WERI-Rb-1 (cell line): ENCODE measurements around the gene DPY30.
"Not testable (repeated sequence)": the region's sequence is repeated elsewhere in the genome, so short reads cannot be mapped to it uniquely, and the experiment has no call there.

Source experiments
- DNase-seq: peaks from one replicate; pipeline ENCODE4 v3.0.0-alpha.2; 2020
- H3K27ac ChIP-seq: fragments of 250-450 bp; sonication (Bioruptor Pico); 2 replicates; pipeline ENCODE4 v1.5.1; 2020; ENCODE audit warnings: mild to moderate bottlenecking, moderate library complexity
- H3K27me3 ChIP-seq: fragments of 250-450 bp; sonication (Bioruptor Pico); 2 replicates; pipeline ENCODE4 v1.5.1; 2021; ENCODE audit warnings: mild to moderate bottlenecking, low read depth, moderate library complexity; ENCODE audit not compliant: insufficient read depth, severe bottlenecking
- H3K36me3 ChIP-seq: fragments of 250-450 bp; sonication (Bioruptor Pico); 2 replicates; pipeline ENCODE4 v1.5.1; 2020; ENCODE audit warnings: mild to moderate bottlenecking, moderate library complexity
- H3K4me3 ChIP-seq: 2 replicates; pipeline ENCODE4 v1.5.1; 2011; ENCODE audit warnings: low read depth, mild to moderate bottlenecking, control low read depth, low read length
- H3K9me3 ChIP-seq: fragments of 250-450 bp; sonication (Bioruptor Pico); 2 replicates; pipeline ENCODE4 v1.5.1; 2021; ENCODE audit warnings: mild to moderate bottlenecking, moderate library complexity; ENCODE audit not compliant: severe bottlenecking
- TF ChIP-seq, protein P1 (sequence below): IDR thresholded peaks from 2 replicates; pipeline ENCODE4 v1.5.1; 2011; ENCODE audit warnings: low read depth, mild to moderate bottlenecking, control low read depth, inconsistent platforms, low read length

DPY30 gene

DNA sequence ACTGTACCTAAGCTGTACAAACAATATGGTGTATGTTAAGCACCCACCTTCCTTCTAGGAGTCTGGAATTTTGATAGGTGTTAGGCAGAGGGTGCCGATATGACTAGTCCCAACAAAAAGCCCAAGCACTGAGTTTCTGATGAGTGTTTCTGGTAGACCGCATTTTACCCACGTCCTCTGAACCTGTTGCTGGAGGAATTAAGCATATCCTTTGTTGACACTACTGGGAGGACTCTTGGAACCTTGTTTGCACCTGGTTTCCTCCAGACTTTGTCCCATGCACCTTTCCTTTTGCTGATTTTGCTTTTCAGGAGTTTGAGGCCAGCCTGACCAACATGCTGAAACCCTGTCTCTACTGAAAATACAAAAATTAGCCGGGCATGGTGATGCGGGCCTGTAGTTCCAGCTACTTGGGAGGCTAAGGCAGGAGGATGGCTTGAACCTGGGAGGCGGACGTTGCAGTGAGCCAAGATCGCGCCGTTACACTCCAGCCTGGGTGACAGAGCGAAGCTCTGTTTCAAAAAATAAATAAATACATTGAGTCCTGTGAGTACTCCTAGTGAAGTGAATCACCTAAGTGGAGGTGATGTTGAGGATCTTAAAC is 12.3 kb upstream of the DPY30 start:
- H3K36me3 ChIP-seq: no peaks in the 10 kb centered on the region
- no peaks in the 10 kb centered on the region for H3K9me3 ChIP-seq
- no peak overlapping the region for H3K27ac ChIP-seq
- H3K4me3 ChIP-seq: no peak overlapping the region
- TF ChIP-seq, protein P1, sequence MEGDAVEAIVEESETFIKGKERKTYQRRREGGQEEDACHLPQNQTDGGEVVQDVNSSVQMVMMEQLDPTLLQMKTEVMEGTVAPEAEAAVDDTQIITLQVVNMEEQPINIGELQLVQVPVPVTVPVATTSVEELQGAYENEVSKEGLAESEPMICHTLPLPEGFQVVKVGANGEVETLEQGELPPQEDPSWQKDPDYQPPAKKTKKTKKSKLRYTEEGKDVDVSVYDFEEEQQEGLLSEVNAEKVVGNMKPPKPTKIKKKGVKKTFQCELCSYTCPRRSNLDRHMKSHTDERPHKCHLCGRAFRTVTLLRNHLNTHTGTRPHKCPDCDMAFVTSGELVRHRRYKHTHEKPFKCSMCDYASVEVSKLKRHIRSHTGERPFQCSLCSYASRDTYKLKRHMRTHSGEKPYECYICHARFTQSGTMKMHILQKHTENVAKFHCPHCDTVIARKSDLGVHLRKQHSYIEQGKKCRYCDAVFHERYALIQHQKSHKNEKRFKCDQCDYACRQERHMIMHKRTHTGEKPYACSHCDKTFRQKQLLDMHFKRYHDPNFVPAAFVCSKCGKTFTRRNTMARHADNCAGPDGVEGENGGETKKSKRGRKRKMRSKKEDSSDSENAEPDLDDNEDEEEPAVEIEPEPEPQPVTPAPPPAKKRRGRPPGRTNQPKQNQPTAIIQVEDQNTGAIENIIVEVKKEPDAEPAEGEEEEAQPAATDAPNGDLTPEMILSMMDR: no peak
- DNase-seq: no peak
- H3K27me3 ChIP-seq: no peaks in the 10 kb centered on the region

DNA sequence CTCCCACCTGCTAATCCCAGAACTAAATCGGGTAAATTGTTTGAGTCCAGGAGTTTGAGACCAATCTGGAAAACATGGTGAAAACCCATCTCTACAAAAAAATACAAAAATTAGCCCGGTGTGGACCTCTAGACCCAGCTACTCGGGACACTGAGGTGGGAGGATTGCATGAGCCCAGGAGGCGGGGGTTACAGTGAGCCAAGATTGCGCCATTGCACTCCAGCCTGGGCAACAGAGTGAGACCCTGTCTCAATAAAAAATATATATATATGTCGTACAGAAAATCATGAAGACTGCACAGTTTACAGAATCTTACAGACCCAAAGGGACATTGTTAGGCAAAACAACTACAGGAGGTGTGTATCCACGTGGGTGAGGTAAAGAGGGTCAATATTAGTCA is 4.0 kb upstream of the DPY30 start:
- Histone ChIP-seq H3K4me3 (no peak overlapping the region), H3K27ac (no peak overlapping the region), H3K27me3 (no peaks in the 10 kb centered on the region), H3K9me3 (no peaks in the 10 kb centered on the region), H3K36me3 (no peaks in the 10 kb centered on the region)
- TF ChIP-seq, protein P1: no peak
- DNase-seq: no peak

DNA sequence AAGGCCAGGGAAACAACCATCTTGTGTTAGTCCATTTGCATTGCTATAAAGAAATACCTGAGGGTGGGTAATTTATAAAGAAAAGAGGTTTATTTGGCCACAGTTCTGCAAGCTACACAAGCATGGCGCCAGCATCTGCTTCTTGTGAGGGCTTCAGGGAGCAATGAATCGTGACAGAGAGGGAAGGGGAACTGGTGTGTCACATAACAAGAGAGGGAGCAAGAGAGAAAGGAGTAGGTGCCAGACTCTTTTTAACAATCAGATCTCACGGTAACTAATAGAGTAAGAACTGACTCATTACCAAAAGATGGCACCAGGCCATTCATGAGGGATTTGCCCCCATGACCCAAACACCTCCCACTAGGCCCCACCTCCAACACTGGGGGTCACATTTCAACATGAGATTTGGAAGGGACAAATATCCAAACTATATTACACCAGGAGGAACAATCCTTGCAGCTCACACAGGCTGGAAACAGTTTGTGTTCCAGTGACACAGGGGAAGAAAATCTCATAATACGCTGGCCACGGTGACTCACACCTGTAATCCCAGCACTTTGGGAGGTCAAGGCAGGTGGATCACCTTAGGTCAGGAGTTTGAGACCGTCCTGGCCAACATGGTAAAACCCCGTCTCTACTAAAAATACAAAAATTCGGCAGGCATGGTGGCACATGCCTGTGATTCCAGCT is 5.3 kb downstream of the DPY30 start:
- H3K9me3 ChIP-seq, H3K27me3 ChIP-seq, H3K27ac ChIP-seq, H3K4me3 ChIP-seq, DNase-seq: not testable (repeated sequence)
- H3K36me3 ChIP-seq: peaks cover 61% of the 10 kb centered on the region

DNA sequence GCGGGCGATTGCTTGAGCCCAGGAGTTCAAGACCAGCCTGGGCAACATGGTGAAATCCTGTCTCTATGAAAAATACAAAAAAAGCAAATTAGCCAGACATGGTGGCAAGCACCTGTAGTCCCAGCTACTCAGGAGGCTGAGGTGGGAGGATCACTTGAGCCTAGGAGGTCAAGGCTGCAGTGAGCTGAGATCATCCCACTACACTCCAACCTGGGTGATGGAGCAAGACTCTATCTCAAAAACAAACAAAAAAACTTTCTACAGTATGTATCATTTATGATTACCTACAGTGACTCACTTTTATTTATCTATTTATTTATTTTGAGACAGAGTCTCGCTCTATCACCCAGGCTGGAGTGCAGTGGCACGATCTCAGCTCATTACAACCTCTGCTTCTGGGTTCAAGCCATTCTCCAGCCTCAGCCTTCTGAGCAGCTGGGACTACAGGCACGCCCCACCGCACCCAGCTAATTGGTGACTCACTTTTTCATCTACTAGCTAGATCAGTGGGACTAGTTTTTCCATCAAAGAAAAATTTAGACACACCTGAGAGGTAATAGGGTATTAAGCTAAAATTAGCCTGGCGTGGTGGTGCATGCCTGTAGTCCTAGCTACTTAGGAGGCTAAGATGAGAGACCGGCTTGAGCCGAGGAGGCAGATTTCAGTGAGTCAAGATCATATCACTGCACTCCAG is 20.7 kb downstream of the DPY30 start:
- not testable (repeated sequence) for H3K4me3 ChIP-seq, DNase-seq, H3K9me3 ChIP-seq, H3K27me3 ChIP-seq, H3K27ac ChIP-seq
- peaks cover 57% of the 10 kb centered on the region for H3K36me3 ChIP-seq

DNA sequence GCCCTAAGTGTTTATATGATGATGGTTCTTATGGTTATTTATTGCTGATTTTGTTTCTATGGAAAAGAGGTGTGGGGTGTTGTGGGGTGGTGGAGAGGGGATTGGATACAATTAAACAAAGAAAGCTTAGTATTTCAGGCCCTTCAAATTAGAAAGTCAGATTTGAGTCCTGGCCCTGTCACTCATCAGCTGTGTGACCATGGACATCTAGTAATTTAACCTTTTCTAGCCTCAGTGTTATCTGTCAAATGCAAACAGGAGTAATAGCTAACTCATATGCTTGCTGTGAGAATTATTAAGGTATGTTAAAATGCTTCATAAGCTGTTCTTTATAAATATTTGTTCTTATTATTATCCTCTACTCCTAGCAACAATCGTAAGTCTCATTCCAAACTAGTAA is 26.7 kb downstream of the DPY30 start:
- TF ChIP-seq, protein P1: no peak
- Histone ChIP-seq H3K9me3 (no peaks in the 10 kb centered on the region), H3K36me3 (peaks cover 17% of the 10 kb centered on the region), H3K27me3 (no peaks in the 10 kb centered on the region), H3K4me3 (no peak overlapping the region), H3K27ac (no peak overlapping the region)
- no peak for DNase-seq

DNA sequence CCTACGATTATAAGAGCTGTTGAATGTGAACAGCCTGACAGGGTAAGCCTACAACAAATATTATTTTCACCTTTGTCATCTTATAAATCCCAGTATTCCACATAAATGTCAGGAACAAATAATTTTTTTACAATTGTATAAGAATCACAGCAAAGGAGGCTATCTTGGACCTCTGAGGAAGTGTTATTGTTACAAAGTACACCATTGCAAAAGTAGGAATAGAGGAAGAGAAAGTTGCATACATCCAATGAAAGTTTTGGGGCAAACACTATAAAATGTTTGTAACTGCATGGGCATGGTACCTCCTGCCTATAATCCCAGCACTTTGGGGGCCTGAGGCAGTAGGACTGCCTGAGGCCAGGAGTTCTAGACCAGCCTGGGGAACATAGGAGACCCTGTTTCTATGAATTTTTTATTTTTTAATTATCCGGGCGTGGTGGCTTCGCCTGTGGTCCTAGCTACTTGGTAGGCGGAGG is 28.1 kb downstream of the DPY30 start:
- TF ChIP-seq, protein P1: no peak
- Histone ChIP-seq H3K36me3 (peaks cover 8% of the 10 kb centered on the region), H3K27ac (peak overlapping the region; percentile 98), H3K9me3 (no peaks in the 10 kb centered on the region), H3K4me3 (peak overlapping the region; percentile 44), H3K27me3 (no peaks in the 10 kb centered on the region)
- no peak for DNase-seq
